Pancreas (tissue), 10 donors: ENCODE data around the gene PUS10. TPM values are rescaled to one million over a fixed set of nuclear protein-coding genes. Genes with fewer than 3 reads are reported as not detected.

Experiments used
- ATAC-seq, 4 donors: fragments of 200-7000 bp; cut with Tn5 transposase; one replicate each; pipeline versions ENCODE4 v1.8.0 to v1.9.1; 2020; ENCODE audit warnings: mild to moderate bottlenecking in 4 of 4, moderate library complexity in 4 of 4
- DNase-seq, 6 donors: peaks; one replicate each; pipeline ENCODE4 v3.0.0-alpha.2; 2020
- FAIRE-seq: peaks from 2 replicates; lab custom pipeline; 2012; peaks lifted over from hg19 to GRCh38; lab: Jason Lieb, UNC
- H3K27ac ChIP-seq, 4 donors: fragments of 200-600 bp; sonication (generic); 1 replicate in 3 of 4; 2 replicates in 1 of 4; pipeline versions ENCODE4 v1.5.0 to v1.8.0; 2020
- H3K27me3 ChIP-seq, 4 donors: fragments of 200-600 bp; one replicate each; pipeline ENCODE4 v1.8.0; 2021
- H3K36me3 ChIP-seq, 3 donors: fragments of 200-600 bp; sonication (generic) in 1 of 3; one replicate each; pipeline versions ENCODE4 v1.5.0 to v1.8.0; 2020 to 2021
- H3K4me1 ChIP-seq, 3 donors: fragments of 200-600 bp; one replicate each; pipeline ENCODE4 v1.8.0; 2021
- H3K4me3 ChIP-seq, 4 donors: fragments of 200-600 bp; sonication (generic) in 2 of 4; one replicate each; pipeline versions ENCODE4 v1.5.0 to v1.8.0; 2020 to 2021
- H3K9me3 ChIP-seq, 4 donors: fragments of 200-600 bp; one replicate each; pipeline ENCODE4 v1.8.0; 2021
- WGBS, 2 donors: extraction: QIAGEN DNeasy Blood & Tissue Kit; methylation state at CpG; one replicate each; pipeline ENCODE4 v1.1.7; 2013; 5-methylcytosine and 5-hydroxymethylcytosine counted together
- intact Hi-C, 3 donors: fragments of 100-400 bp; cut with DNase I; formaldehyde crosslinking; loops; one replicate each; pipeline versions ENCODE4 v1.11.1 to v1.14.2; 2022
- polyA plus RNA-seq, 2 donors: library from polyadenylated mRNA; stranded (reverse); fragments of 200-250 nt; gene quantifications; one replicate each; pipeline ENCODE4 v1.2.3, GENCODE V29; 2013
- total RNA-seq, 6 donors: library from RNA; stranded (reverse); fragmentation: NEBNext Ultra II Directional in 4 of 6; extraction: Animal tissue kit (Norgen Biotek cat#: 25700) in 4 of 6; gene quantifications; one replicate each; pipeline versions ENCODE4 v1.2.1 to v1.2.4, GENCODE V29; 2021 to 2023
- TF ChIP-seq, protein P1 (sequence below), 4 donors: fragments of 200-600 bp; sonication (generic) in 3 of 4; IDR thresholded peaks; one replicate each; pipeline versions ENCODE4 v1.5.0 to v1.8.0; 2021; ENCODE audit warnings: antibody characterized with exemption in 4 of 4
- donor health status: healthy with polysubstance abuse.
- donor health status: DM: no; HTN: no; CAD: no; lungs with moderate emphysema.
- donor health status: DM: no; HTN: no; CAD: no.
- donor health status: control.
- donor health status: control.
- donor health status: Bipolar disorder and iron deficiency.
- donor health status: DM: yes; HTN: yes; CAD: no.
- donor health status: DM: no; HTN: no; CAD: no.
- donor health status: DM: no; HTN: no; CAD: no.
- donor health status: DM: yes; HTN: yes; CAD: no.

PUS10 gene
- total and polyA plus RNA-seq, 8 donors: 1.6 to 6.0 (median 2.8) TPM

DNA sequence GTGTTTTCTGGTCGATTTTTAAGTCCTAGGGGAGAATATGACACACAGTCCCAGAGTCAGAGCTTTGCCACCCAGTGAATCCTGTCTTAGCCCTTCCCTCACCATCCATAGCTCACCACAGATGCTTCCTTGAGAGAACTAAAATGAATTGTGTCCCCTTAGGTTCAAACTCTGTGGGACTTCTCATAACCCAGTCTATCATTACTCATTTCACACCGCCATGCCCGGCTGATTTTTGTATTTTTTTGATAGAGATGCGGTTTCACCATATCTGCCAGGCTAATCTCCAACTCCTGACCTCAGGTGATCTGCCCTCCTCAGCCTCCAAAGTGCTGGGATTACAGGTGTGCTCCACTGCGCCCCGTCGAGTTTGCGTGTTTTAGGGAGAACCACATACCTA is 69.9 kb downstream of the PUS10 start:
- DNase-seq (no peak), FAIRE-seq (no peak), ATAC-seq (no peak)
- intact Hi-C loops: no loop called here
- Histone ChIP-seq H3K4me1 (no peaks in the 10 kb centered on the region), H3K27me3 (no peaks in the 10 kb centered on the region), H3K9me3 (no peaks in the 10 kb centered on the region), H3K36me3 (no peaks in the 10 kb centered on the region), H3K4me3 (no peak overlapping the region), H3K27ac (no peak overlapping the region)
- WGBS, 2 donors: 97% methylated on average over 8 of the region's 8 CpGs
- TF ChIP-seq, protein P1, sequence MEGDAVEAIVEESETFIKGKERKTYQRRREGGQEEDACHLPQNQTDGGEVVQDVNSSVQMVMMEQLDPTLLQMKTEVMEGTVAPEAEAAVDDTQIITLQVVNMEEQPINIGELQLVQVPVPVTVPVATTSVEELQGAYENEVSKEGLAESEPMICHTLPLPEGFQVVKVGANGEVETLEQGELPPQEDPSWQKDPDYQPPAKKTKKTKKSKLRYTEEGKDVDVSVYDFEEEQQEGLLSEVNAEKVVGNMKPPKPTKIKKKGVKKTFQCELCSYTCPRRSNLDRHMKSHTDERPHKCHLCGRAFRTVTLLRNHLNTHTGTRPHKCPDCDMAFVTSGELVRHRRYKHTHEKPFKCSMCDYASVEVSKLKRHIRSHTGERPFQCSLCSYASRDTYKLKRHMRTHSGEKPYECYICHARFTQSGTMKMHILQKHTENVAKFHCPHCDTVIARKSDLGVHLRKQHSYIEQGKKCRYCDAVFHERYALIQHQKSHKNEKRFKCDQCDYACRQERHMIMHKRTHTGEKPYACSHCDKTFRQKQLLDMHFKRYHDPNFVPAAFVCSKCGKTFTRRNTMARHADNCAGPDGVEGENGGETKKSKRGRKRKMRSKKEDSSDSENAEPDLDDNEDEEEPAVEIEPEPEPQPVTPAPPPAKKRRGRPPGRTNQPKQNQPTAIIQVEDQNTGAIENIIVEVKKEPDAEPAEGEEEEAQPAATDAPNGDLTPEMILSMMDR (IDR thresholded peaks at IDR 0.05): no peak

DNA sequence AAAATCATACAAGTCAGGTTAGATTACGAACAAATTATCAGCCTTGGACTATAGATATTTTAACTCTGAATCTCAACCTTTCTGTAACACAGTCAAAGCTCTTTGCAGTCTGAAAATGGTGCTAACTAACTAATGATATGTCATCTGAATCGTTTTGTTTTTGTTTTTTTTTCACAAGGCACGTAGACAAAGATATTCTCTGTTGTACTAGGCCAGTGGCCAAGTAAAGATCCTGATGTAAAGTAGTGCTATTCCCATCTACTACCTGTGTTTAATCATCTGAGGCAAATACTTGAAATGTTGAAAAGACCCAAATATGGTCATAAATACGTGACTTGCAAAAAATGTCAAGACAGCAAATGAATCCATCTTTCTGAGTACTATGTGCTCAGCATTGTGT is 71.0 kb downstream of the PUS10 start:
- Histone ChIP-seq H3K4me3 (no peak overlapping the region), H3K9me3 (no peaks in the 10 kb centered on the region), H3K27me3 (no peaks in the 10 kb centered on the region), H3K4me1 (no peaks in the 10 kb centered on the region), H3K27ac (no peak overlapping the region), H3K36me3 (no peaks in the 10 kb centered on the region)
- WGBS, 2 donors: 40 to 41% methylated on average over 4 of the region's 4 CpGs
- ATAC-seq (no peak), FAIRE-seq (no peak), DNase-seq (no peak)
- intact Hi-C loops: no loop called here
- TF ChIP-seq, protein P1 (IDR thresholded peaks at IDR 0.05): no peak

DNA sequence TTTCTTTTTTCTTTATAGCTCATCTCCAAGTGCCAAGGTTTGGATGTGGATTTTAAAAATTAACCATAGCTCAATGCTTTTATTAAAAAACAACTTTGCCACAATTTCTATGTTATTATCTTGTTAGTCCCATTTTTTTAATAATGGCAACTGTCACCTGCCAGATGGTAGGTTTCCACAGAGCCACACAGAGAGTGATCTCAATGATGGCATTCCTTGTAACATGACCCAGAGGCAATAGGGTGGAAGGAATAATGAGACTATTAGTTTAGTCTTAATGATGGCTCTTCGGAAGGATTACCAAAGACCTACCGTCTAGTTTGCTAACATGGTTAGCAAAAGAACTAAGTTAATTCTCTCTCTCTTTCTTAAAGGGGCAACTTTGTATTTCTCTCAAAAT is 72.7 kb downstream of the PUS10 start:
- intact Hi-C loops: no loop called here
- no peaks in the 10 kb centered on the region for H3K4me1 ChIP-seq
- ATAC-seq (no peak), FAIRE-seq (no peak), DNase-seq (no peak)
- 88 to 90% methylated on average over 2 of the region's 2 CpGs for WGBS, 2 donors
- H3K4me3 ChIP-seq: no peak overlapping the region
- no peaks in the 10 kb centered on the region for H3K27me3 ChIP-seq
- H3K36me3 ChIP-seq: no peaks in the 10 kb centered on the region
- TF ChIP-seq, protein P1 (IDR thresholded peaks at IDR 0.05): no peak
- H3K9me3 ChIP-seq: no peaks in the 10 kb centered on the region
- no peak overlapping the region for H3K27ac ChIP-seq

DNA sequence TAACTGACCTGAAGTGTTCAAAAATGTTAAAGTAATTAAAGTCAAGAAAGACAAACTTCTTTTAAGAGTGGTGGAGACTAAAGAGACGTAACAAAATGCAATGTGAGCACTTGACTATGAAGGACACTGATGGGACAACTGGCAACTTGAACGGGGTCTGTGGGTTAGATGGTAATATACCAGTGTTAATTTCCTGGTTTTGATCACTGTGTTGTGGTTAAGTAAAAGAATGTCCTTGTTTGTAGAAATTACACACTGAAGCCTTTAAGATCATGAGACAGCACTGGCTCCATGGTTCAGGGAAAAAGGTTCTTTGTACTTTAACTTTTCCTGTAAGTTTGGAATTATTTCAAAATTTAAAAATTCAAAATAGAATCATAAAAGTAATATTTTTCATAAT is 78.4 kb downstream of the PUS10 start:
- H3K27me3 ChIP-seq: no peaks in the 10 kb centered on the region
- H3K9me3 ChIP-seq: no peaks in the 10 kb centered on the region
- no peaks in the 10 kb centered on the region for H3K4me1 ChIP-seq
- 73 to 74% methylated on average over 2 of the region's 2 CpGs for WGBS, 2 donors
- intact Hi-C loops: no loop called here
- TF ChIP-seq, protein P1 (IDR thresholded peaks at IDR 0.05): no peak
- ATAC-seq (no peak), DNase-seq (no peak), FAIRE-seq (no peak)
- no peak overlapping the region for H3K4me3 ChIP-seq
- no peaks in the 10 kb centered on the region for H3K36me3 ChIP-seq
- no peak overlapping the region for H3K27ac ChIP-seq

DNA sequence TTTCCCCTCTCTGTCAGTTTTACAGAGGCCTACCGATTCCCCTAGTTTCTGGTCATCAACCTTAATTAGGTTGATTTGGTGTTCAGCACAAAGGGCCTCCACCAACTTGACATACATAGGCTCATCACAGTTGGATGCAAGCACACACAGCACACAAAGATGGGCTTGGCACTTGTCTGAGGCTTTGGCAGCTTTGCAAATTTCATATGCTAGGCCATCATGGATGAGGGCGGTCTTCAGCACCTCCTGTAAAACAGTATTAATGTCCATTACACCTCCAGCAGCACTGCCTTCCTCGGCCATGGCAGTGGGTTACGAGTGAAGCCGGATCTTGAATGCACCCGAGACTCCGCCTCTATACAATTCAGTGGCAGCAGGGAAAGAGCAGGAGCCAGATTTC is 79.8 kb downstream of the PUS10 start:
- H3K9me3 ChIP-seq: no peaks in the 10 kb centered on the region
- no peak for ATAC-seq
- WGBS, 2 donors: 96 to 98% methylated on average over 7 of the region's 7 CpGs
- intact Hi-C loops: no loop called here
- H3K4me3 ChIP-seq: no peak overlapping the region
- H3K27ac ChIP-seq: no peak overlapping the region
- H3K36me3 ChIP-seq: no peaks in the 10 kb centered on the region
- TF ChIP-seq, protein P1 (IDR thresholded peaks at IDR 0.05): no peak
- no peak for FAIRE-seq
- DNase-seq: no peak
- H3K27me3 ChIP-seq: no peaks in the 10 kb centered on the region
- H3K4me1 ChIP-seq: no peaks in the 10 kb centered on the region
